AG08396 (cell line): ENCODE results near the gene TOX2.

Experiments
- DNase-seq: peaks from one replicate; pipeline ENCODE4 v3.0.0; 2012; ENCODE audit warnings: low spot score, mixed read lengths

The TOX2 gene

DNA sequence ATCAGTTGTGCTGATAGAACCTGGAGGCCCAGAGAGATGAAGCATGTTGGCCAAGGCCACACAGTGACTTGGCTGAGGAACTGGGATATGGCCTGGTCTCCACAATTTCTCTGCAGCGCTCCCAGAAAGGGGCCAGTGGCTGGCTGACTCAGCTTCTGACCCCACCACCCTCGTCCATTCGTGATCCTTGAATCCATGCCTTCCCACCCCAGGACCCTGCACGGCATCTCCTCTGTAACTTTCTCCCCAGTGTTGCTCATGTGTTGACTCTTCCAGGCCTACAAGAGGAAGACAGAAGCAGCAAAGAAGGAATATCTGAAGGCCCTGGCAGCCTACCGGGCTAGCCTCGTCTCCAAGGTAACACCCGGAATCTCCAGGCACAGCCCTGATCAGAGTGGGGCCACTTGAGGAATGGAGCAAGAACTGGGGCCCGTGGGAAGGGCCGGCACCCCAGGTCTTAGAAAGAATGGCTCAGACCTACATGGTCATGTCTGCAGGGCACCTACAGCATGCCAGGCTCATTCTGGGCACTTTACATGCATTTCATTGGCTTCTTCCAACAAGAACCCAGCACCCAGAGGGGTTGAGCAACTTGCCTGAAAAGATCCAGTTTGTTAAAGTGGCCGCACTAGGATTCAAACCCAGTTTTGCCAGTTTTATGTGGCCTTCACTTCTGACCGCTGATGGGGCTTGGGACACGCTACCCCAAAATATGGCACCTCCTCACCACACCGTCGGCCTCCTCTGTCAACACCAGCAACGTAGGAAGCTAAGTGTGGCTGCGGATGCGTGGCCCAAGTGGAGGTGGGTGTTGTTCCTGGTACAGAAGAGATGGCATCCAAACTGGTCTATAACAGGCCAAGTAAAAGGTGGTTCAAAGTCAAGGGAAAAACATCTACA, 150.1 kb downstream of the TOX2 start:
- no peak for DNase-seq

DNA sequence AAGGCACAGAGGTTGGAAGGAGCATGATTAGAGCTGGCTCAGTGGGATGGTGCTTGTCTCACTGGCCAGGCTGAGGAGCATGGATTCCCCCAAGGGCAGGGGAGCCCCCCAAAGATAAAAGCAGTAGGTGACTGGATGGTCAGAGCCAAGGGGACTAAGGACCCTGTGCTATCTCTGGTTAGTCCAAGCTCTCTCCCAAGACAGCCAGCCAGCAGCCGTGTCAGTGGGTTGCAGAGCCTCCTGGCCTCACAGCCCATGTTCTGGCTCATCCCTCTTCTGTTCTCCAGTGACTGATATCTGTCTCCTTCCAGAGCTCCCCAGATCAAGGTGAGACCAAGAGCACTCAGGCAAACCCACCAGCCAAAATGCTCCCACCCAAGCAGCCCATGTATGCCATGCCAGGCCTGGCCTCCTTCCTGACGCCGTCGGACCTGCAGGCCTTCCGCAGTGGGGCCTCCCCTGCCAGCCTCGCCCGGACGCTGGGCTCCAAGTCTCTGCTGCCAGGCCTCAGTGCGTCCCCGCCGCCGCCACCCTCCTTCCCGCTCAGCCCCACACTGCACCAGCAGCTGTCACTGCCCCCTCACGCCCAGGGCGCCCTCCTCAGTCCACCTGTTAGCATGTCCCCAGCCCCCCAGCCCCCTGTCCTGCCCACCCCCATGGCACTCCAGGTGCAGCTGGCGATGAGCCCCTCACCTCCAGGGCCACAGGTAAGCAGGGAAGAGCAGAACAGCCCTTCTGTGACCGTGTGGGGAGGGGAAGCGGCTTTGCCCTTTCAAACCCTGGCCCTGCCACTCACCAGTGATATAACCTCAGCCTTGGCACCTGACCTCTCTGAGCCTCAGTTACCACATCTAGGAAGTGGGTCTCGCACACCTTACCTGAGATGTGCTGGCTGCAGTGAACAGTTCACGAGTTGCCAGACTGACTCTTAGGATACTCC, 151.0 kb downstream of the TOX2 start:
- DNase-seq: no peak

- DNase-seq: no peak
Observed at GRCh38 chr20:44066645-44067606, 152.3 kb downstream of the TOX2 start.

DNA sequence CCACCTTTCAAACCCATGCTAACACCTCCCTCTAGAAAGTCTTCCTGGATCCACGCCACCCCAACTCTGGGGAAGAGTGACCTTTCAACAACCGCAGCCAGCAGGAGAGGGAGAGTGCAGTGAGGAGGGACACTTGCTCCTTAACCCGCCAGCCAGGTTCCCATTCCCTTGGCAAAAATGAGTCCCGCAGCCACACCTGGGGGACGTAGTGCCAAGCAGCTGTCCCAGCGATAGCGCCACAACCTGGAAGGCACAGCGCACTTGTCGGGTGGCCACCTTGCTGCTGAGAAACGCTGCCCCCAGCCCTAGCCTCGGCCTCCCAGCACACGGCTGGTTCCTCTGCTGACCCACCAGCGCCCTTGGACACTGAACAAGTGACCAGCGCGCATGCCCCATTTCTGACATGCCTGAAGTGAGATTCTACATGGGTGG, 153.0 kb downstream of the TOX2 start:
- DNase-seq: no peak

DNA sequence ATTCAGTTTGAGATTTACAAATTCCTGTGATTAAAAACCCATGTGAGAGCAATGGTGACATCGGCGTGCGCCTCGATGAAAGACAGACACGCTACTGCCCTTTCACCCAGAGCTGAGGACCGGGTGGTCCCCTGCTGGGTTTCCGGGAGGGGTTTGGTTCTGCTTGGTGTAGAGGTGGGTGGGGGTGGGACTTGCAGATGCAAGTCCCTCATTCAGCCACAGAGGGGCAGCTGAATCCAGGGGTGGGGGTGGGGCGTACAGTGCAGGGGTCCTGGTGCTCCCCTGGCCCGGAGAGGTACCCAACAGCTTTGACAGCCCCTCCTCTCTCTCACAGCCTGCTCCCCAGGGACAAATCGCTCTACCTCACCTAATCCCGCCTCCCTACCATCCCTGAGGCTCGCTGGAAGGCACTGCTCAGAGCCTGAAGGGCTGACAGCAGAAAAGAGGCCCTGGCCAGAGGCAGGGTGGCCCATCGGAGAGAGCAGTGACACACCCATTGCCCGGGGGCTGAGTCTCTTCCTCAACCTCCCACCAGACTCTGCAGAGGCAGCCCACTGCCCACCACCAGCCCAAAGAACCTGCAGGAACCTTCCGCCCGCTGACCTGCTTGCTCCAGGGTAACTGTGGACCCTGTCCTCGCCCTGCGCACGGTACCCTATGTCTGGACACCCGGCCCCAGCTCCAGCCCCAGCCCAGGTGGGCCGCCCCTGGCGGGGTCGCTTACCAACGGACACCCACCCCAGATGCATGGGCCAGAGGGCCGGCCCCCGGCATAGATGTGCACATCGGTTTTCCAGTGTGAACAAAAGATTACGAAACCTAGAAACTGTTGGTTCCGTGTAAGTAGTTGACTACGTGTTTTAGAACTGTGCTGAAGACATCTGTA, 153.9 kb downstream of the TOX2 start:
- no peak for DNase-seq

- DNase-seq: no peak
Observed at GRCh38 chr20:44069203-44070011, 154.8 kb downstream of the TOX2 start.

DNA sequence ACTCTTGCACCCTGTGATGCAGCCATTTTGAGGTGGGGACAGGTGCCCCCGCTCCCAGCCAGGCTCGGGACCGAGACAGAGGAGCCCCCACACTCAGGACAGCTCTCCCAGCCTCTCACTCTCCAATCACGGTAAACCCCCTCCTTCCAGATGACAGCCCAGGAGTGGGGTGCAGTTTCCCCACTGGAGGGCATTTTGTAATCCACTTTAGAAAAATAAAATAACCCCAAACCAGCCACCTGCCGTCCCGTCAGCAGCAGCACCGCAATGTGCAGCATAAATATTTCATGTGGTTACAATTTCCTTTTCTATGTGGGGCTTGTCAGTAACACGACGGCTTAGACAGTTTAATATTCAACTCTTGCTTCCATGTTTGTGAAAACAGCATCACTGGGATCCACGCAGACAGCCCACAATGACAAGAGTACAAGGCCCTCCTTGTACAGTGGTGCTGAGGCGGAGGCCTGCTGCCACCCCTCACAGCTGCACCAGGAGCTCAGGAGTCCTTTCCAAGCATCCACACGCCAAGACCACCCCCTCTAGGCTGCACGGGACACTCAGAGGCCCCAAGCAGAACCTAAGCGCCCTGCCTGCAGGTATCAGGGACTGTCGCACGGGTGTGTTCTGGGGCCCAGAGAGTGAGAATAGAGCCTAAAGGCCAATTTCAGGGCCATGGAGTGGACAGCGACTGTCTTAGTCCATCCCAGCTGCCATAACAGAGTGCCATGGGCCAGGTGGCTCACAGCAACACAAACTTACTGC, 155.7 kb downstream of the TOX2 start:
- no peak for DNase-seq

GRCh38 chr20:44071057-44071456, 156.4 kb downstream of the TOX2 start:
- DNase-seq: no peak

DNA sequence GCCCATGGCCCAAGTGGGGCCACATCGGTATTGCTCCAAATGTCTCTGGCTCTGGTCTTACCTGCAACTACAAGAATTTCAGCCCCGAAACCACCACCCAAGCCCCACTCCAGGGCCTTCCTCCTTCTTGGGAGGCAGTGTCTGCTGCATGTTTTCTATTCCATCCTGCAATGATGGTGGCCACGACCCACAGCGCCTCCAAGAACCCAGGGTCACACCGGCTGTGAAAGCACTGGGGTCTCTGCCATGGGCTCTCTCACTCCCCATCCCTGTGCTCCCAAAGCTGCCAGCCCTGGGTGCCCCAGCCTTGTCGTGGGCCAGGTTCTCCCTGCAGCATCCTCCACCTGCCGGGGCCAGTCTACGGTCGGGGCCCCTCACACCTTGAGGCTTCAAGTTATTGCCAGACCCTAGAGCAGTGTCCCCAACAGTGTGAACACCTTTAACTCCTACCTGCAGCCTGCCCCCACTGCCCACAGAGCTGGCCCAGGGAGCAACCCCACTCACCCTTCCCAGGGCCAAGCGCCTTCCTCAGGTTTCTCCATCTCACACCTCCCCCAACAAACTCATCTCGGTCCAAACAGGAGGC, 157.0 kb downstream of the TOX2 start:
- DNase-seq: no peak

DNA sequence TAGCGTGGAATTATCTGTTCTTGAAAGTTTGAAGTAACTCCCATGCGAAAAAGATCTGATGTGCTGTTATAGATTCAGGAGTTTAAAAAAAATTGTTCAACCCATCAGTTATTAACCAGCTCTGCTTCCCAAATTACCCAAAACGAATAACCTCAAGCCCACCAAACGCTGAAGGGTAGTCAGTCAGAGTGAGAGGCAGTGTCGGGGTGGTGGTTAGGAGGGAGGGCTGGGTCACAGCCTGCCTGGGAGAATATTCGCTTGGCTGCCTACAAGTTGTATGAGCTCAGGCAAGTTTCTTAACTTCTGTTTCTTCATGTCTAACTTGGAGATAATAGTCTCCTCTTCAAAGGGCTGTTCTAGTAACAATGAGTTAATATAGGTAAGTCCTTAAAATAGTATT, 157.7 kb downstream of the TOX2 start:
- no peak for DNase-seq

- no peak for DNase-seq
Observed at GRCh38 chr20:44073011-44073674, 158.5 kb downstream of the TOX2 start.

- DNase-seq: no peak
Observed at GRCh38 chr20:44073675-44074071, 159.0 kb downstream of the TOX2 start.

DNA sequence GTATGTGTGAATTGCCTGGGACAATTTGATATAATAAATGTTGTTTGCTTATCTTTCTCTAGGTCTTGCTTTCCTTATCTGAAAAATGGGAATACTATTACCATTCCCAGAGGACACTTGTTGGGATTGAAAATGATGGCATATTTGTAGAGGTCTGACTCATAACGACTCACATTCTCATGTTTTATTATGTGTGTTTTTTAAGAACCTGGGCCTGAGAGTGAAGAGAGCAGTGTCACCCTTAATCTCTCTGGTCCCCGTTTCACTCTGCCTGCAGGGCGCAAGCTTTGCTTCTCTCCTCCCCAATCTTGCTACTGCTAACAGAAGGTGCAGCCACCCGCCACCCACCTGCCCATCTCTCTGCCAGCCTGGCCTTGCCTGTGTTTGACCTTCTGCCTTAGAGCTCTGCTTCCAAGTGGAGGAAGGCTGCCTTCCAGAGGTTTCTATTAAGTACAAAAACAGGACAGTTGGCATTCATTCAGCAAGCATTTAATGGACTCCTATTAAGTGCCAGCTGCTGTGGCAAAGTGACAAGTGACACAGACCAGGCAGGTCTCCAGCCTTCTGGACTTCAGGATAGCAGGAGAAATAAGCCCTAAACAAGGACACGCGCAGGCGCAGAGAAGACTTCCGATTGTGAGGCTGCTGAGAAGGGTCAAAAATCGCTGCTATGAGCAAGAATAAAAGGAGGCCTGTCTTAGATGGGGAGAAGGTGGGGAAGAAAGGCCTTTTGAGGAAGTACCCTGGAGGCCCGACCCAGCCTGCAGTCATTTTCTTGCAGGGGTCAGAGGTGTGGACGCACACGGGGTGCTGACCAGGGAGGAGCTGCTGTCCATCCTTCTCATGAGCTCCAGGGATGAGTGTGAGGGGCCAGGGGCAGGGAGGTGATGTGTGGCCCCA, 159.8 kb downstream of the TOX2 start:
- peak; percentile 46 for DNase-seq

DNA sequence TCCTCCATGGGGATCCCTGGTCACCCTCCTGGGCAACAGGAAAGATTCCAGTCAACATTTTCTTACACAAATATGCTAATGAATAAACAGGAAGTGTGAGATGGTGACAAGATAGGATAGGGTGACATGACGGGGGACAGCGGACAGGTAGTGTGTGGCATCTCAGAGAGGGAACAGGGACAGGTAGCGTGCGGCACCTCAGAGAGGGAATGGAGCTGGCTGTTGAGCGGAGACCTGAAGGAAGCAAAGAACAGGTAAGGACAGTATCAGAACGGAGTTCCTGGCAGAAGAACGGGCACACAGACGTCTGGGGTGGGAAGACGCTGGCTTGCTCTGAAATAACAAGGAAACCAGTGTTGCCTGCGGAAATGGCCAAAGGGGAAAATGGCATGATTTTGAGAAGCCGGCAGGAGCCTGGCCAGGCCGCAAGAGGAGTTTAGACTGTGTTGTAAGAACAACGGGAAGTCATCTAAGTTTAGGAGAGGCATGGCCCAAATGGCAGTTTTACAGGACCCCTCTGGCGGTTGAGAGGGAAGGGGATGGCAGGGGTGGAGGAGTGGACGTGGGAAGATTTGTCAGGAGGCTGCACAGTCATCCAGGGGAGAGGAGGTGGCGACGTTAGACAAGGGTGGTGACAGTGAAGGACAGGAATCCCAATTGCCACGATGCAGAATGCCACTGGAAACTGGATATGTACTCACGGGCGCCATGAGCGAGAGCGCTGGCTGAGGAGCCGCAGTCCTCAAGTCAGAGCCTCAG, 160.7 kb downstream of the TOX2 start:
- no peak for DNase-seq

DNA sequence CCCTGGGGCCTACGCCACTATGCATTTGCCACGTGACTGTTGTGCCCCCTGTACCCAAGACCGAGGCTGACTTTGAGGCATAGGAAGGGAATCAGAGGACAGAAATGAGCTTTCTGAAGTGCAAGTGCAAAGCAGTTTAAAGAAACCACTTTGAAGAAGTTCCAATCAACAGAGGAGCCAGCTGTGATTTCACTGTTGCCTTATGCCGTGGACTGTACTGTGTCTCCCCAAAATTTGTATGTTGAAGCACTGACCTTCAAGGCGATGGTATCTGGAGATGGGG, 161.2 kb downstream of the TOX2 start:
- DNase-seq: no peak

DNA sequence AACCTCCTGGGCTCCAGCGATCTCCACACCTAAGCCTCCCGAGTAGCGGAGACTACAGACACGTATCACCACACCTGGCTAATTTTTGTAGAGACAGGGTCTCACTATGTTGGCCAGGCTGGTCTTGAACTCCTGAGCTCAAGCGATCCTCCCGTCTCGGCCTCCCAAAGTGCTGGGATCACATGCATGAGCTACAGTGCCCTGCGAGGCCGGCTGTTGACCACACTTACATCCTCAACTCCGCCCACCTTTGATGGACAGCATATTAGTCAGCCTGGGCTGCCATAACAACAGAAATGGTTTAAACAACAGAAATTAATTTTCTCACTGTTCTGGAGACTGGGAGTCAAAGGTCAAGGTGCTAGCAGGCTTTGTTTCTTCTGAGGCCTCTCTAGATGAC, 164.6 kb downstream of the TOX2 start:
- no peak for DNase-seq

DNA sequence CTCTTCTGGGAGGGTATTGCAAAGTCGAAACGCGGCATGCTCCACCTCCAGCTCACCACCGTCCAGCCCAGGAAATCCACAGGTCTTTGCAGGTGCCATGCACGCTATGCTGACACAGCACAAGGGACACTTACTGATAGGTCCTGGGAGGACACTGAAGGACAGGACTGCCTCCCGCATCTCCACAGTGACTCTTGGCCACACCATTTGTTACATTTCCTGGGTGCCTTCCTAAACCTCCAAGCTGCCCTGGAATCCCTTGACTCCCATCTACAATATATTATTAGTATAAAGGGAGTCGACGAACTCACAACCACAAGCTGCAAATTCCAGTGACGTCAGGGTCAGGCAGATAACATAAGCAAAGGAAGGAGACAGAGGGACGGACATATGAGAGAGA, 165.4 kb downstream of the TOX2 start:
- DNase-seq: no peak
